NT2/D1 (cell line): ENCODE data around the gene ADGRL3.

Experiments
- DNase-seq: peaks from one replicate; pipeline ENCODE4 v3.0.0-alpha.2; 2011; ENCODE audit warnings: low read depth, low spot score
- H3K27me3 ChIP-seq: 2 replicates; pipeline ENCODE4 v1.6.0; 2011; ENCODE audit warnings: mild to moderate bottlenecking; ENCODE audit not compliant: insufficient read length, insufficient read depth
- H3K36me3 ChIP-seq: 2 replicates; pipeline ENCODE4 v1.6.1; 2011; ENCODE audit warnings: mild to moderate bottlenecking, low read length, mixed read lengths; ENCODE audit not compliant: insufficient read depth, insufficient read length
- H3K4me1 ChIP-seq: 2 replicates; pipeline ENCODE4 v1.5.1; 2011; ENCODE audit not compliant: insufficient read depth, insufficient read length
- H3K4me3 ChIP-seq: 2 replicates; pipeline ENCODE4 v1.5.1; 2011; ENCODE audit warnings: low read depth; ENCODE audit not compliant: insufficient read length
- H3K9ac ChIP-seq: 2 replicates; pipeline ENCODE4 v1.6.0; 2011; ENCODE audit warnings: low read depth; ENCODE audit not compliant: insufficient read length
- H3K9me3 ChIP-seq: 2 replicates; pipeline ENCODE4 v1.5.1; 2011; ENCODE audit warnings: mild to moderate bottlenecking, low read length; ENCODE audit not compliant: insufficient read depth
- SUZ12 ChIP-seq: IDR thresholded peaks from 2 replicates; pipeline ENCODE4 v1.6.1; 2011; ENCODE audit not compliant: insufficient read length, insufficient read depth; ENCODE audit errors: extremely low read depth
- YY1 ChIP-seq: IDR thresholded peaks from 2 replicates; pipeline ENCODE4 v1.6.1; 2011; ENCODE audit not compliant: insufficient read length, insufficient read depth
- ZNF274 ChIP-seq: IDR thresholded peaks from 2 replicates; pipeline ENCODE4 v1.6.1; 2011; ENCODE audit warnings: mild to moderate bottlenecking, low read depth, low read length

The ADGRL3 gene

GRCh38 chr4:61889117-61889516, 689.0 kb downstream of the ADGRL3 start:
- H3K27me3 ChIP-seq, result no peaks in the 10 kb centered on the region
- no peak overlapping the region for H3K9ac ChIP-seq
- no peaks in the 10 kb centered on the region for H3K4me1 ChIP-seq
- no peak for DNase-seq
- no peaks in the 10 kb centered on the region for H3K36me3 ChIP-seq
- H3K9me3 ChIP-seq, result no peaks in the 10 kb centered on the region
- no peak overlapping the region for H3K4me3 ChIP-seq
- TF ChIP-seq ZNF274 (no peak), SUZ12 (no peak), YY1 (no peak)

DNA sequence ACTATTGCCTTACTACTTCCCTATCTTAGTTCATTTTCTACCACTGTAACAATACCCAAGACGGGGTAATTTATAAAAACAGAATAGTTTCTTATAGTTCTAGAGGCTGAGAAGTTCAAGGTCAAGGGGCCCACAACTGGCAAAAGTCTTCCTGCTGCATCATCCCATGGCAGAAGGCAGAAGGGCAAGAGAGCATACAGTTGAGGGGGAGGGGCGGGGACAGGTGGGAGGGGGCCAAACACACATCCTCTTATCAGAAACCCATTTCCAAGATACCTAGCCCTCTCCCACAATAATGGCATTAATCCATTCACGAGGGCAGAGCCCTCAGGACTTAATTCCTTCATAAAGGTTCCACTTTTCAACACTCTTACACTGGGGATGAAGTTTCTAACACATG, 690.2 kb downstream of the ADGRL3 start:
- Histone ChIP-seq H3K9ac (no peak overlapping the region), H3K4me3 (no peak overlapping the region), H3K4me1 (no peaks in the 10 kb centered on the region), H3K9me3 (no peaks in the 10 kb centered on the region), H3K27me3 (no peaks in the 10 kb centered on the region), H3K36me3 (no peaks in the 10 kb centered on the region)
- TF ChIP-seq ZNF274 (no peak), SUZ12 (no peak), YY1 (no peak)
- no peak for DNase-seq

- no peak overlapping the region for H3K9ac ChIP-seq
- no peak for DNase-seq
- no peaks in the 10 kb centered on the region for H3K4me1 ChIP-seq
- TF ChIP-seq SUZ12 (no peak), ZNF274 (no peak), YY1 (no peak)
- H3K9me3 ChIP-seq, result no peaks in the 10 kb centered on the region
- no peak overlapping the region for H3K4me3 ChIP-seq
- H3K27me3 ChIP-seq, result no peaks in the 10 kb centered on the region
- H3K36me3 ChIP-seq, result no peaks in the 10 kb centered on the region
These were observed 691.8 kb downstream of the ADGRL3 start for GRCh38 chr4:61891953-61892352.

- H3K4me1 ChIP-seq, result peaks cover 2% of the 10 kb centered on the region
- no peak overlapping the region for H3K9ac ChIP-seq
- H3K4me3 ChIP-seq, result no peak overlapping the region
- no peaks in the 10 kb centered on the region for H3K9me3 ChIP-seq
- H3K36me3 ChIP-seq, result no peaks in the 10 kb centered on the region
- TF ChIP-seq YY1, result no peak
- no peaks in the 10 kb centered on the region for H3K27me3 ChIP-seq
- no peak for DNase-seq
These were observed 696.5 kb downstream of the ADGRL3 start for GRCh38 chr4:61896634-61897033.

DNA sequence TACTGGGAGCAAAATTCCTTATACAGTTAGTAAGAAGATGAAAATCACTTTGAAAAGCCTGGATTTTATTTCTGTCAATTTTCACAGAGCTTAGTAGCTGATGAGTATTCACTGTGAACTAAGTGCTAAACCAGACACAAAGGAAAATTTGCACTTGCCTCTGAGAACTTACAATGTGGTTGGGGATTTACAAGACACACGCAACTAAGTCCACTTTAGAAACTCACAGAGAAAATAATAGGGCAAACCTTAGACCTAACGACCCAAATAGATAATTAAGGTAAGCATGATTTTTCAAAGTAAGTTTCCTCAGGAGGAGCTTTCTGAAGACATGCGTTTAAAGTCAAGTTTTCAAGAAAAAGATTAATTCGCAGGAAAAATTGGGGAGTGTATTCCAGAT, 708.9 kb downstream of the ADGRL3 start:
- no peak overlapping the region for H3K4me3 ChIP-seq
- no peak overlapping the region for H3K9ac ChIP-seq
- H3K9me3 ChIP-seq, result no peaks in the 10 kb centered on the region
- DNase-seq, result no peak
- no peaks in the 10 kb centered on the region for H3K36me3 ChIP-seq
- no peaks in the 10 kb centered on the region for H3K27me3 ChIP-seq
- TF ChIP-seq ZNF274 (no peak), YY1 (no peak), SUZ12 (no peak)
- no peaks in the 10 kb centered on the region for H3K4me1 ChIP-seq

DNA sequence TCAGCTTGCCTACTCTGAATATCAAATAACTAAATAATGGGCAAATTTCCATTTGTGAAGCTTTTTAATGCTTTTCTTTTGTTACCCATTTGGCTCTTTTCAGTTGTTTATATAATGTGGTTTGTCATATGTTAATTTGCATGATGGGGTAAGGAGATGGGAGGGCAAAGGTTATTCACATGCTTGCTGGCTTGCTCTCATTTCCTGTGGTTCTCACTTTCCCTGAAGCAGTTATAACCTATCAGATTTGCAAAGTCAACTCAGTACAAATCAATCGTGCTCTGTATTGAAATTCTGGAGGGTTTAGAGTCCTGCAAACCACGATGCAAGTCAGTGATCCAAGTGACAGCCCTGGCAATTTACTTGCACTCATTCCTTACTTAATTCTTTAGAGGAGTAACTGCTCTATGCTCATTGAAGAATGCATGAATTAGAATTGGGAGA, 711.2 kb downstream of the ADGRL3 start:
- Histone ChIP-seq H3K27me3 (no peaks in the 10 kb centered on the region), H3K4me1 (no peaks in the 10 kb centered on the region), H3K4me3 (no peak overlapping the region), H3K9ac (no peak overlapping the region), H3K9me3 (no peaks in the 10 kb centered on the region), H3K36me3 (no peaks in the 10 kb centered on the region)
- DNase-seq, result peak; percentile 44
- TF ChIP-seq ZNF274 (no peak), YY1 (no peak), SUZ12 (no peak)

GRCh38 chr4:61913619-61914018, 713.5 kb downstream of the ADGRL3 start:
- no peak for TF ChIP-seq YY1
- TF ChIP-seq SUZ12, result no peak
- no peak for TF ChIP-seq ZNF274
- Histone ChIP-seq H3K27me3 (no peaks in the 10 kb centered on the region), H3K4me3 (no peak overlapping the region), H3K4me1 (no peaks in the 10 kb centered on the region), H3K9me3 (no peaks in the 10 kb centered on the region), H3K9ac (no peak overlapping the region), H3K36me3 (no peaks in the 10 kb centered on the region)
- no peak for DNase-seq

DNA sequence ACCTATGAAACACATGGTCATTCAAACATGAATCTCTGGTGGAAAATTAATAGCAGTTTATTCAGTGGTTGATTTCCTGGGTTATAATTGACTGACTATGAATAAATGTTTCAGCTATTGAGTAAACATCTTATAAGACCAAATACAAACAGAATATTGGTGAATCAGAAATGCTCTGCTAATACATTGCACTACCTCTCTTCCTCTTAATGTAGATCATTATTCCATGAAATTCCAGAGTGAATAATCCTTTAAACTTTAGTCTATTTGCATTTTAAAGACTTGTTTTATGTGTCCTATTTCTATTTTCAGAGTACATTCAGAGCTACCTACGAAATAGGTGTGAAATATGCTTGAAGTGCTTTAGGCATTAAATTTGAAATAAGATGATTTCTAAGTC, 715.4 kb downstream of the ADGRL3 start:
- H3K4me1 ChIP-seq, result no peaks in the 10 kb centered on the region
- H3K27me3 ChIP-seq, result no peaks in the 10 kb centered on the region
- no peak for TF ChIP-seq ZNF274
- no peak for TF ChIP-seq YY1
- TF ChIP-seq SUZ12, result no peak
- no peak for DNase-seq
- no peak overlapping the region for H3K4me3 ChIP-seq
- no peaks in the 10 kb centered on the region for H3K9me3 ChIP-seq
- no peak overlapping the region for H3K9ac ChIP-seq
- no peaks in the 10 kb centered on the region for H3K36me3 ChIP-seq
